ENCODE results near the gene MYOM1.

DNA sequence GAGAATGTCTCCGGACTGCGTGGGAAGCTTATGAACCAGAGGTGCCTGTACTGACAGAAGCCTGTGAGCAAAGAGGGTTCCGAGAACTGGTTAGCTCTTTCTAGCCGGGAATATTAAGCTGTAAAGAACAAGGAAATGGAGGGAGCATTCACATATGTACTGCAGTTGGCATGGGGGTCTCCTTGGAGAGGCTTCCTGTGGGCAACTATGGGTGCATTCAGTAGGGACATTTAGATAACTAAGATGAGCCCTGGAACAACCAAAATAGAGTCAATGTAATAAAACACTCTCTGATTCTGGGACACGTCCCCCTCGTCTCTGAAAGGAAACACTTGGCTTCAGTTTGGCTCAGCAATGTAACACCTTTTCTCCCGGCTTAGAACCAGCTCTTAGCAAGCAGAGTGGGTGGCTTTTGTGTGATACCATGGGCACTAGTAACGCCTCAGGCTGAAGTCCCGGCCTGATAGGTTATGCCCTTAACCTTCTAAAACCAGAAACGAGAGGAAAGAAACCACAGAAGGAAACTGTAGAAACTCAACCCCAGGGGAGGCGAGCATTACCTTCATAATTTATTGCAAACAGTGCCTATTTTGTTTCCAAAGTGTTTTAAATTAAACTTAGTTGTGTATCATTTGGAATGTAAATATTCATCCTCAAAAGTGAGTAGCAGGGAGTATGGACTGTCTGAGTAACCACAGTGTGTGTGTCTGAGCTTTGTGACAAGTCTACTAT, 158.0 kb downstream of the MYOM1 start:
- TF ChIP-seq, protein P1, sequence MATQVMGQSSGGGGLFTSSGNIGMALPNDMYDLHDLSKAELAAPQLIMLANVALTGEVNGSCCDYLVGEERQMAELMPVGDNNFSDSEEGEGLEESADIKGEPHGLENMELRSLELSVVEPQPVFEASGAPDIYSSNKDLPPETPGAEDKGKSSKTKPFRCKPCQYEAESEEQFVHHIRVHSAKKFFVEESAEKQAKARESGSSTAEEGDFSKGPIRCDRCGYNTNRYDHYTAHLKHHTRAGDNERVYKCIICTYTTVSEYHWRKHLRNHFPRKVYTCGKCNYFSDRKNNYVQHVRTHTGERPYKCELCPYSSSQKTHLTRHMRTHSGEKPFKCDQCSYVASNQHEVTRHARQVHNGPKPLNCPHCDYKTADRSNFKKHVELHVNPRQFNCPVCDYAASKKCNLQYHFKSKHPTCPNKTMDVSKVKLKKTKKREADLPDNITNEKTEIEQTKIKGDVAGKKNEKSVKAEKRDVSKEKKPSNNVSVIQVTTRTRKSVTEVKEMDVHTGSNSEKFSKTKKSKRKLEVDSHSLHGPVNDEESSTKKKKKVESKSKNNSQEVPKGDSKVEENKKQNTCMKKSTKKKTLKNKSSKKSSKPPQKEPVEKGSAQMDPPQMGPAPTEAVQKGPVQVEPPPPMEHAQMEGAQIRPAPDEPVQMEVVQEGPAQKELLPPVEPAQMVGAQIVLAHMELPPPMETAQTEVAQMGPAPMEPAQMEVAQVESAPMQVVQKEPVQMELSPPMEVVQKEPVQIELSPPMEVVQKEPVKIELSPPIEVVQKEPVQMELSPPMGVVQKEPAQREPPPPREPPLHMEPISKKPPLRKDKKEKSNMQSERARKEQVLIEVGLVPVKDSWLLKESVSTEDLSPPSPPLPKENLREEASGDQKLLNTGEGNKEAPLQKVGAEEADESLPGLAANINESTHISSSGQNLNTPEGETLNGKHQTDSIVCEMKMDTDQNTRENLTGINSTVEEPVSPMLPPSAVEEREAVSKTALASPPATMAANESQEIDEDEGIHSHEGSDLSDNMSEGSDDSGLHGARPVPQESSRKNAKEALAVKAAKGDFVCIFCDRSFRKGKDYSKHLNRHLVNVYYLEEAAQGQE (IDR thresholded peaks at IDR 0.05; ENCODE audit: low read depth), result no peak
- TF ChIP-seq YY1 (IDR thresholded peaks at IDR 0.05; ENCODE audit: low read depth), result no peak
- no peak for TF ChIP-seq TCF12 (IDR thresholded peaks at IDR 0.05; ENCODE audit: low read depth)
- no peak for TF ChIP-seq CREB1 (IDR thresholded peaks at IDR 0.05; ENCODE audit: low read depth)
- no peak for TF ChIP-seq EGR1 (IDR thresholded peaks at IDR 0.05)
- no peak for TF ChIP-seq TAF1 (IDR thresholded peaks at IDR 0.05; ENCODE audit: low read depth)
- TF ChIP-seq, protein P2, sequence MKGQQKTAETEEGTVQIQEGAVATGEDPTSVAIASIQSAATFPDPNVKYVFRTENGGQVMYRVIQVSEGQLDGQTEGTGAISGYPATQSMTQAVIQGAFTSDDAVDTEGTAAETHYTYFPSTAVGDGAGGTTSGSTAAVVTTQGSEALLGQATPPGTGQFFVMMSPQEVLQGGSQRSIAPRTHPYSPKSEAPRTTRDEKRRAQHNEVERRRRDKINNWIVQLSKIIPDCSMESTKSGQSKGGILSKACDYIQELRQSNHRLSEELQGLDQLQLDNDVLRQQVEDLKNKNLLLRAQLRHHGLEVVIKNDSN (IDR thresholded peaks at IDR 0.05), result no peak
- TF ChIP-seq EP300 (IDR thresholded peaks at IDR 0.05; ENCODE audit: borderline replicate concordance), result no peak
- no peak for TF ChIP-seq RAD21 (IDR thresholded peaks at IDR 0.05; ENCODE audit: low read depth)
- TF ChIP-seq FOXM1 (IDR thresholded peaks at IDR 0.05; ENCODE audit: borderline replicate concordance, low read depth), result no peak
- TF ChIP-seq, protein P3, sequence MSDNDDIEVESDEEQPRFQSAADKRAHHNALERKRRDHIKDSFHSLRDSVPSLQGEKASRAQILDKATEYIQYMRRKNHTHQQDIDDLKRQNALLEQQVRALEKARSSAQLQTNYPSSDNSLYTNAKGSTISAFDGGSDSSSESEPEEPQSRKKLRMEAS (IDR thresholded peaks at IDR 0.05), result no peak
- no peak for TF ChIP-seq TEAD4 (IDR thresholded peaks at IDR 0.05)
- TF ChIP-seq CEBPB (IDR thresholded peaks at IDR 0.05), result no peak

Measured in Ishikawa (cell line).